Body of pancreas (tissue), 4 donors: Measurements from ENCODE around the gene ULBP3. TPM values are rescaled to one million over a fixed set of nuclear protein-coding genes. Genes with fewer than 3 reads are reported as not detected.

Experiments used
- ATAC-seq: fragments of 150-250 bp; one replicate; pipeline ENCODE4 v1.9.1; 2016
- DNase-seq, 4 donors: peaks; one replicate each; pipeline ENCODE4 v3.0.0-alpha.2; 2019
- H3K27ac ChIP-seq, 4 donors: fragments of 200-600 bp; sonication (generic); 1 replicate in 3 of 4; 2 replicates in 1 of 4; pipeline versions ENCODE4 v1.5.1 to v1.6.1; 2016 to 2019; ENCODE audit warnings: mild to moderate bottlenecking in 1 of 4, mixed read lengths in 1 of 4, moderate library complexity in 1 of 4
- H3K27me3 ChIP-seq, 2 donors: fragments of 200-600 bp; sonication (generic); one replicate each; pipeline ENCODE4 v1.6.0; 2016; ENCODE audit warnings: mild to moderate bottlenecking in 1 of 2
- H3K36me3 ChIP-seq, 2 donors: fragments of 200-600 bp; sonication (generic); replicated peaks in 1 of 2; 2 replicates each; pipeline ENCODE4 v1.5.1; 2016; ENCODE audit warnings: low read depth in 2 of 2; ENCODE audit not compliant: insufficient read depth in 1 of 2
- H3K4me1 ChIP-seq: fragments of 200-600 bp; sonication (generic); one replicate; pipeline ENCODE4 v1.6.0; 2016
- H3K4me3 ChIP-seq, 2 donors: fragments of 200-600 bp; sonication (generic); 1 replicate in 1 of 2; 2 replicates in 1 of 2; pipeline ENCODE4 v1.5.1; 2016 to 2019
- H3K9me3 ChIP-seq, 3 donors: fragments of 200-600 bp; sonication (generic); 1 replicate in 2 of 3; 2 replicates in 1 of 3; pipeline ENCODE4 v1.5.1; 2016
- CTCF ChIP-seq, 7 experiments: fragments of 450-650 bp in 4 of 7; fragments of 200-600 bp in 3 of 7; sonication (generic) in 3 of 7; IDR thresholded peaks; one replicate each; pipeline ENCODE4 v1.5.1; 2016 to 2019; ENCODE audit warnings: antibody characterized with exemption in 7 of 7
- POLR2A ChIP-seq, 3 donors: fragments of 450-650 bp; IDR thresholded peaks; one replicate each; pipeline ENCODE4 v1.6.1; 2016; ENCODE audit warnings: antibody characterized with exemption in 3 of 3, mild to moderate bottlenecking in 2 of 3
- WGBS, 2 donors: methylation state at CpG; one replicate each; pipeline ENCODE4 v1.1.5; 2017; 5-methylcytosine and 5-hydroxymethylcytosine counted together
- intact Hi-C: fragments of 100-400 bp; cut with DNase I; formaldehyde crosslinking; loops from one replicate; pipeline ENCODE4 v1.15.1; 2023
- total RNA-seq, 2 donors: library from RNA; depleted of rRNA; stranded (reverse); fragments of >200 nt; gene quantifications; one replicate each; pipeline ENCODE4 v1.1.0, GENCODE V29; 2016

The ULBP3 gene
- total RNA-seq, 2 donors from 2014 or later: 0.78 TPM; not detected in 1

- Histone ChIP-seq H3K36me3 (no peaks in the 10 kb centered on the region), H3K4me1 (no peaks in the 10 kb centered on the region), H3K27me3 (peaks cover 0 to 8% of the 10 kb centered on the region in 2 donors), H3K9me3 (no peaks in the 10 kb centered on the region), H3K4me3 (no peak overlapping the region), H3K27ac (no peak overlapping the region)
- no peak for TF ChIP-seq POLR2A (IDR thresholded peaks at IDR 0.05)
- TF ChIP-seq CTCF (IDR thresholded peaks at IDR 0.05): no peak
- no peak for ATAC-seq
- intact Hi-C loops: no loop called here
- WGBS, 2 donors: 61 to 69% methylated on average over 4 of the region's 4 CpGs
- no peak for DNase-seq
These were observed 12.0 kb downstream of the ULBP3 start for GRCh38 chr6:150056916-150057315.

GRCh38 chr6:150056156-150056555, 12.8 kb downstream of the ULBP3 start:
- DNase-seq (no peak), ATAC-seq (no peak)
- peaks cover 0 to 8% of the 10 kb centered on the region in 2 donors for H3K27me3 ChIP-seq
- no peak overlapping the region for H3K27ac ChIP-seq
- intact Hi-C loops: no loop called here
- no peak overlapping the region for H3K4me3 ChIP-seq
- no peaks in the 10 kb centered on the region for H3K36me3 ChIP-seq
- no peak for TF ChIP-seq CTCF (IDR thresholded peaks at IDR 0.05)
- no peak for TF ChIP-seq POLR2A (IDR thresholded peaks at IDR 0.05)
- WGBS, 2 donors: 70 to 75% methylated on average over 12 of the region's 12 CpGs
- H3K4me1 ChIP-seq: no peaks in the 10 kb centered on the region
- no peaks in the 10 kb centered on the region for H3K9me3 ChIP-seq

- no peaks in the 10 kb centered on the region for H3K9me3 ChIP-seq
- no peaks in the 10 kb centered on the region for H3K36me3 ChIP-seq
- no peak overlapping the region for H3K27ac ChIP-seq
- ATAC-seq (no peak), DNase-seq (no peak)
- no peaks in the 10 kb centered on the region for H3K4me1 ChIP-seq
- H3K27me3 ChIP-seq: peaks cover 0 to 8% of the 10 kb centered on the region in 2 donors
- no peak overlapping the region for H3K4me3 ChIP-seq
- TF ChIP-seq POLR2A (IDR thresholded peaks at IDR 0.05) (no peak), CTCF (IDR thresholded peaks at IDR 0.05) (no peak)
- intact Hi-C loops: no loop called here
- WGBS, 2 donors: 72% methylated on average over 10 of the region's 10 CpGs
These were observed 13.8 kb downstream of the ULBP3 start for GRCh38 chr6:150055131-150055530.

GRCh38 chr6:150053450-150053849, 15.5 kb downstream of the ULBP3 start:
- peaks cover 0 to 8% of the 10 kb centered on the region in 2 donors for H3K27me3 ChIP-seq

More at GRCh38 chr6:150053450-150053849, 15.5 kb downstream of the ULBP3 start:
- Histone ChIP-seq H3K9me3 (no peaks in the 10 kb centered on the region), H3K4me3 (no peak overlapping the region), H3K27ac (no peak overlapping the region), H3K36me3 (no peaks in the 10 kb centered on the region), H3K4me1 (no peaks in the 10 kb centered on the region)
- DNase-seq (no peak), ATAC-seq (no peak)
- intact Hi-C loops: no loop called here
- 43 to 51% methylated on average over 7 to 11 of the region's 11 CpGs for WGBS, 2 donors
- no peak for TF ChIP-seq POLR2A (IDR thresholded peaks at IDR 0.05)
- TF ChIP-seq CTCF (IDR thresholded peaks at IDR 0.05): no peak
